Hepatocyte (in vitro differentiated cells): ENCODE data around the gene CDC42BPA.

Source experiments
- EZH2 ChIP-seq: fragments of 200-600 bp; sonication (generic); IDR thresholded peaks from 2 replicates; pipeline ENCODE4 v1.6.1; 2016; ENCODE audit warnings: antibody characterized with exemption, mild to moderate bottlenecking, borderline replicate concordance
- EZH2phosphoT487 ChIP-seq: fragments of 200-600 bp; sonication (generic); IDR thresholded peaks from one replicate; pipeline ENCODE4 v1.6.1; 2018; ENCODE audit warnings: antibody characterized with exemption, mild to moderate bottlenecking, low read depth, moderate library complexity; ENCODE audit not compliant: unreplicated experiment, severe bottlenecking
- TF ChIP-seq, protein P1 (sequence below): fragments of 200-600 bp; sonication (generic); IDR thresholded peaks from 2 replicates; pipeline ENCODE4 v1.5.1; 2016; ENCODE audit warnings: antibody characterized with exemption, mild to moderate bottlenecking; ENCODE audit not compliant: poor library complexity

DNA sequence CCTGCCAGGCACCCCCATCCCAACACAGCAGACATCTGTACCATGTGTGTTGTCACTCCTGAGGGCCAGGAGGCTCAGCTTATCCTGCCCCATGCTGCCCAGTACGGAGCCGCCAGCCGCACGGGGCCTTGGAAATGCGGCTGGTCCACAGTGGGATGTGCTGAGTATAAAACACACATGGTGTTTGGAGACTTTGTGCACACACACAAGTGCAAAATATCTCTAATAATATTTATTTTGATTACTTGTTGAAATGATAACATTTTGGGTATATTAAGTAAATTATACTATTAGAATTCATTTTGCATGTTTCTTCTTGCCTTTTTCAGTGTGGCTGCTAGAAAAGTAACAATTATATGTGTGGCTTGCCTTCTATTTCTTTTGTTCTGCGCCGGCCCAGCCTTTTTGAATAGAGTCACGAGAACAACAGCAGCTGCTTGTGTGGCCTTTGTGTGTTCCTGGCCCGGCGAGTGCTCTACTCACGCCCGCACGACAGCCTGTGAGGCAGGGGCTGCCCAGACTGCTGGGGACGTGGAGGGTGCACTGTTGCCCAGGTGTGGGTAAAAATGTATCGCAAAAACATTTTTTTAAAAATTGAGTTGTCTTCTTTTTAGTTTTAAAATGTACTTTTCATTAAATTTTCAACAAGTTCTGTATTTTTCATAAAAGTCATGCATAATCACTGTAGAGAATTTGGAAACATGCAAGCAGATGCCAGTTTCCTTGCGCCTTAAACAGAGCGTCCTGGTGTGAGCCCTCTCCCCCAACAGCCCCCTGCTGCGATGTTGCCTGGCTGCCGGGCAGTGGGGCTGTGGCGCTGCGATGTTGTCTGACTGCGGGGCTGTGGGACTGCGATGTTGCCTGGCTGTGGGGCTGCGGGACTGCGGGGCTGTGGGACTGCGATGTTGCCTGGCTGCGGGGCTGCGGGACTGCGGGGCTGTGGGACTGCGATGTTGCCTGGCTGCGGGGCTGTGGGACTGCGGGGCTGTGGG lies 342.7 kb downstream of the CDC42BPA start:
- TF ChIP-seq, protein P1, sequence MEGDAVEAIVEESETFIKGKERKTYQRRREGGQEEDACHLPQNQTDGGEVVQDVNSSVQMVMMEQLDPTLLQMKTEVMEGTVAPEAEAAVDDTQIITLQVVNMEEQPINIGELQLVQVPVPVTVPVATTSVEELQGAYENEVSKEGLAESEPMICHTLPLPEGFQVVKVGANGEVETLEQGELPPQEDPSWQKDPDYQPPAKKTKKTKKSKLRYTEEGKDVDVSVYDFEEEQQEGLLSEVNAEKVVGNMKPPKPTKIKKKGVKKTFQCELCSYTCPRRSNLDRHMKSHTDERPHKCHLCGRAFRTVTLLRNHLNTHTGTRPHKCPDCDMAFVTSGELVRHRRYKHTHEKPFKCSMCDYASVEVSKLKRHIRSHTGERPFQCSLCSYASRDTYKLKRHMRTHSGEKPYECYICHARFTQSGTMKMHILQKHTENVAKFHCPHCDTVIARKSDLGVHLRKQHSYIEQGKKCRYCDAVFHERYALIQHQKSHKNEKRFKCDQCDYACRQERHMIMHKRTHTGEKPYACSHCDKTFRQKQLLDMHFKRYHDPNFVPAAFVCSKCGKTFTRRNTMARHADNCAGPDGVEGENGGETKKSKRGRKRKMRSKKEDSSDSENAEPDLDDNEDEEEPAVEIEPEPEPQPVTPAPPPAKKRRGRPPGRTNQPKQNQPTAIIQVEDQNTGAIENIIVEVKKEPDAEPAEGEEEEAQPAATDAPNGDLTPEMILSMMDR = no peak
- TF ChIP-seq EZH2 (no peak), EZH2phosphoT487 (no peak)
